ENCODE results near the gene WASL. TPM values are rescaled to one million over a fixed set of nuclear protein-coding genes. Genes with fewer than 3 reads are reported as not detected.
"Not testable (repeated sequence)": the region's sequence is repeated elsewhere in the genome, so short reads cannot be mapped to it uniquely, and the experiment has no call there.

Gene WASL
- polyA plus RNA-seq, 1 donor from 2014 or later = 2.8 TPM

DNA sequence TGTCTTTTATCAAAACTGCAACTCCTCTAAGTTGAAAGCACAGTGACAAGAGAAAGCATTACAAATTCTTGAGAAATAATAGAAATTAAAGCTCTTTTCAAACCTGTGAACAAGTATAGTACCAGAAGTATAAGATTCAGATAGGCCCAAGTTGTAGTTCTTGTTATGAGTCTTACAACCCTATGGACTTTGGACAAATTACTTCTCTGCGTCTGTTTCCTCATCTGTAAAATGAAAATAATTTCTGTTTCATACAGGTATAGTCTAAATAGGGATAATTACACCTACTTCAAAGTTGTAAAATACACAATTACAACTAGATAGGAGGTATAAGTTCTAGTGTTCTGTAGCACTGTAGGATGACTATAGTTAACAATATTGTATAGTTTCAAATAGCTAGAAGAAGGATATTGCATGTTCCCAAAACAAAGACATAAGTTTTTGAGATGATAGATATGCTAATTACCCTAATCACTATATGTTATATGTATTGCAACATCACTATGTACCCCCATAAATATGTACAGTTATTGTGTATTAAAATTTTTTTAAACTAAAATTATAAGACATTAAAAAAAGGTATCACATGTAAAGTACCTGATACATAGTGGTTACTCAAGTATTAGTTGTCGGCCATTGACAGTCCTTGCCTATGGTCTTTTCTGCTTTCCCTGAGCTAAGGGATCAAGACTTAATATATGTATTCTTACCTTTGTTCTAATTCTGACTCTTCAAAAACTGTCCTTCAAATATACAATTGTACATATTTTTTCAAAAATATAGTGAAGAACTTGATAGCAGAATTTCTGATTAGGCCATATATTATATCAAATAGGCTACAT lies 1.8 kb upstream of the WASL start:
- Mint-ChIP-seq H3K27me3 (no peaks in the 10 kb centered on the region), H3K36me3 (no peaks in the 10 kb centered on the region), H3K4me3 (peak overlapping the region in 3 of 4 donors; percentile 9 to 85 (median 58)), H3K4me1 (peaks cover 26 to 47% (median 35%) of the 10 kb centered on the region in 3 donors), H3K27ac (peak overlapping the region in 2 of 3 donors; percentile 53 to 96), H3K9me3 (no peaks in the 10 kb centered on the region)

DNA sequence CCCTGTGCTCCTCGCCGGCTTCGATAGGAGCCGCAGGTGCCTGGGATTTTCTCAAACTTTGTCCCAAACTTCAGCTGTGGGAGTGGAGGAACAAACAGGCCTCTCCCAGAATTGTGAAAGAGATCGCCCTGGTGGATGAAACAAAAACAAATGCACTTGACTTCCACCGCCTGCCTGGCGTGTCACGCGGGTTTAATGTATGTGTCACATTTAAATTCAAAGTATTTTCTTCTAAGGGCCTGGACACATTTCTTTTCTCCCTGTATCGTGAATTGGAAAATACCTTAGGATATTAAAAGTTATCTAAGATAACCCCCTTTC lies 694 bp upstream of the WASL start:
- peak overlapping the region; percentile 96 to 98 (median 96) for H3K27ac Mint-ChIP-seq
- H3K4me3 Mint-ChIP-seq = peak overlapping the region; percentile 85 to 98 (median 96)
- no peaks in the 10 kb centered on the region for H3K27me3 Mint-ChIP-seq
- peaks cover 32 to 57% (median 44%) of the 10 kb centered on the region in 3 donors for H3K4me1 Mint-ChIP-seq
- peaks cover 3% of the 10 kb centered on the region for H3K36me3 Mint-ChIP-seq
- H3K9me3 Mint-ChIP-seq = no peaks in the 10 kb centered on the region

GRCh38 chr7:123748171-123748733 lies 551 bp downstream of the WASL start:
- peaks cover 3% of the 10 kb centered on the region for H3K36me3 Mint-ChIP-seq
- peak overlapping the region; percentile 85 to 98 (median 96) for H3K4me3 Mint-ChIP-seq
- H3K27me3 Mint-ChIP-seq = no peaks in the 10 kb centered on the region
- peak overlapping the region; percentile 33 to 91 (median 89) for H3K27ac Mint-ChIP-seq
- H3K9me3 Mint-ChIP-seq = no peaks in the 10 kb centered on the region
- H3K4me1 Mint-ChIP-seq = peaks cover 36 to 68% (median 48%) of the 10 kb centered on the region in 3 donors

DNA sequence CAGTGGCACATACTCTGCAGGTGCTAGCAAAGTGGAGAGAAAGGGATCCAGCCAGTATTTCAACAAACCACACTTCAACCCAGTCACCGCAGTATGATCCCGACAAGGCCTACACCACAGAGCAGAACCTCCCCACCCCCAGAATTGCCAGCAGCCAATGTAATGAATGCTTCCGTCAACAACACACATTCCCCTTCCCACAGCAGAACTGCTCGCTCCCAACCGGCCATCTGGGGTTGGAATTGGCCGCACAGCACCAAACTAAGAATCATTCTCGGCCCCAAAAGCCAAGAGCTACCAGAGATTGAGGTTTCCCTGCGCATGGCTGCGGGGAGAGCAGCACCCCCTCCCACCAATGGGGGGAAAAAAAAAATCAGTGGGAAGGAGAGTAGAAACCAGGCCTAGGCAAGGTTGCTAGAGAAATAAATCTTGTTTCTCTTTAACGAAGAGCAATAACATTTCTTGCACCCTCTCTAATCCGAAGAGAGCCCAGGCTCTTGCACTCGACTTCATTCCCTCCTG lies 1.1 kb downstream of the WASL start:
- Mint-ChIP-seq H3K4me1 (peaks cover 39 to 71% (median 51%) of the 10 kb centered on the region in 3 donors), H3K27ac (peak overlapping the region; percentile 33 to 91 (median 89))

GRCh38 chr7:123746931-123747488 lies 1.8 kb downstream of the WASL start:
- peaks cover 4% of the 10 kb centered on the region for H3K36me3 Mint-ChIP-seq
- peak overlapping the region in 2 of 3 donors; percentile 33 to 89 for H3K27ac Mint-ChIP-seq
- H3K4me1 Mint-ChIP-seq = peaks cover 42 to 72% (median 51%) of the 10 kb centered on the region in 3 donors
- H3K9me3 Mint-ChIP-seq = no peaks in the 10 kb centered on the region
- peak overlapping the region; percentile 85 to 98 (median 94) for H3K4me3 Mint-ChIP-seq
- no peaks in the 10 kb centered on the region for H3K27me3 Mint-ChIP-seq

More for the DNA sequence above, 1.1 kb downstream of the WASL start:
- Mint-ChIP-seq H3K9me3 (no peaks in the 10 kb centered on the region), H3K36me3 (peaks cover 3% of the 10 kb centered on the region), H3K27me3 (no peaks in the 10 kb centered on the region), H3K4me3 (peak overlapping the region; percentile 85 to 98 (median 94))

GRCh38 chr7:123746055-123746454 lies 2.7 kb downstream of the WASL start:
- H3K9me3 Mint-ChIP-seq = no peaks in the 10 kb centered on the region
- peak overlapping the region in 2 of 3 donors; percentile 10 to 52 for H3K27ac Mint-ChIP-seq
- H3K4me1 Mint-ChIP-seq = peaks cover 42 to 64% (median 49%) of the 10 kb centered on the region in 3 donors
- no peaks in the 10 kb centered on the region for H3K27me3 Mint-ChIP-seq
- peak overlapping the region in 2 of 4 donors; percentile 63 to 85 for H3K4me3 Mint-ChIP-seq
- H3K36me3 Mint-ChIP-seq = peaks cover 4% of the 10 kb centered on the region

DNA sequence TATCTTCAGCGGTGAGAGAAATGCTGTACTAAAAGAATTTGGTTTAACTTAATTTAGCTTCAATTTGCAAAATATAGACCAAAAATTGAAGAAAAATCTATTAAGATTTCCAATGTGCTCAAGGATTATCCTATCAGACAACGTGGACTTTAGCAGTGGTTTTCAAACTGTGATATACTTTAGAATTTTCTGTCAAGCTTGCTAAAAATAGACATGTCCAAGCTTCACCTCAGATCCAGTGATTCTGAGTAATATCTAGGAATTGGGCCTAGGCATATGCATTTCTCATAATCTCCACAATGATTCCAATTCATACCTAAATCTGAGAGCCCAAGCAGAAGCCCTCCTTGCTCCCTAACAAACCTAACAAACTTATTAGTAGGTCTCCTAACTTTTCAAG lies 3.4 kb downstream of the WASL start:
- Mint-ChIP-seq H3K27me3 (no peaks in the 10 kb centered on the region), H3K27ac (peak overlapping the region in 1 of 3 donors; percentile 11), H3K9me3 (no peaks in the 10 kb centered on the region), H3K36me3 (peaks cover 4% of the 10 kb centered on the region), H3K4me1 (peaks cover 42 to 61% (median 47%) of the 10 kb centered on the region in 3 donors), H3K4me3 (peak overlapping the region in 2 of 4 donors; percentile 18 to 45)

- H3K4me3 Mint-ChIP-seq = peak overlapping the region in 1 of 4 donors; percentile 45
- H3K4me1 Mint-ChIP-seq = peaks cover 38 to 54% (median 41%) of the 10 kb centered on the region in 3 donors
- H3K27ac Mint-ChIP-seq = no peak overlapping the region
- H3K27me3 Mint-ChIP-seq = no peaks in the 10 kb centered on the region
- peaks cover 4% of the 10 kb centered on the region for H3K36me3 Mint-ChIP-seq
- no peaks in the 10 kb centered on the region for H3K9me3 Mint-ChIP-seq
These were observed 4.4 kb downstream of the WASL start for GRCh38 chr7:123744416-123744815.

DNA sequence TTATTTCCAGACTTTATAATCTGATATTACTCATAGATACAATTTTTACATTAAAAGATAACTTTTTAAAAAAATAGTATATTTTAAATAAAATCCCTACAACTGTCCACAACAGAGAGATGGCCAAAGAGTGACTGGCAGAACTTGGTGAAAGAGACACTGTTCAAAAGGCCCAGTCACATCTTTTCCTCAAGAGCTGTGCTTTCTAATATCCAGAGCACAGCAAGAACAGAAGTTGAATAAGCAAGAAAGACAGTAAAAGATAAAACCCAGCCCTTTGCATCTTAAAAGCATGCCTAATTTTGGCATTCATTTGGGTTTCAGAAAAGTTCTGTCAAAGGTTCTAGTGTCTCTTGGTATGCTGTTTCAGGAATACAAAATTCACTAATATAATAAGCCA lies 6.9 kb downstream of the WASL start:
- Mint-ChIP-seq H3K27me3 (no peaks in the 10 kb centered on the region), H3K4me3 (no peak overlapping the region), H3K4me1 (peaks cover 28 to 45% (median 37%) of the 10 kb centered on the region in 3 donors), H3K36me3 (peaks cover 6% of the 10 kb centered on the region), H3K9me3 (no peaks in the 10 kb centered on the region), H3K27ac (no peak overlapping the region)

DNA sequence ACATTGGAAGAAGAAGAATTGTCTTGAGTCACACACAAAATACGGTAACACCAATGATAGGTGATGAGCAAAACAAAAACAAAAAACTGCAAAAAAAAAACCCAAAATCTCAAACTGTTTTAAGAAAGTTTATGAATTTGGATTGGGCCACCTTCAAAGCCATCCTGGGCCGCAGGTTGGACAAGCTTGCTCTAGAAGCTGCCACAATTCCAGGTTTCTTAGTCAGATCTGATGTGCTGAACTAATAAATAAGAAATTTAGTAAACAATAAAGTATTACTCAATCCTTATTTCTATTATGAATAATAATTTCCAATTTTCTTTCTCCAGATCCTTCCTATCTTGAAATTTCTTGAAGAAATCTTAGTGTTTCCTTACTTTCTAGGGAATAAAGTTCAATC lies 10.0 kb downstream of the WASL start:
- no peak overlapping the region for H3K27ac Mint-ChIP-seq
- peaks cover 3% of the 10 kb centered on the region for H3K36me3 Mint-ChIP-seq
- no peak overlapping the region for H3K4me3 Mint-ChIP-seq
- H3K27me3 Mint-ChIP-seq = no peaks in the 10 kb centered on the region
- peaks cover 0 to 10% (median 8%) of the 10 kb centered on the region in 3 donors for H3K9me3 Mint-ChIP-seq
- peaks cover 17 to 24% (median 18%) of the 10 kb centered on the region in 3 donors for H3K4me1 Mint-ChIP-seq

- no peak overlapping the region for H3K4me3 Mint-ChIP-seq
- H3K27ac Mint-ChIP-seq = no peak overlapping the region
- H3K36me3 Mint-ChIP-seq = peaks cover 3% of the 10 kb centered on the region
- peaks cover 18 to 20% (median 19%) of the 10 kb centered on the region in 3 donors for H3K4me1 Mint-ChIP-seq
- H3K9me3 Mint-ChIP-seq = peaks cover 0 to 10% (median 8%) of the 10 kb centered on the region in 3 donors
- H3K27me3 Mint-ChIP-seq = no peaks in the 10 kb centered on the region
These were observed 10.4 kb downstream of the WASL start for GRCh38 chr7:123738356-123738755.

DNA sequence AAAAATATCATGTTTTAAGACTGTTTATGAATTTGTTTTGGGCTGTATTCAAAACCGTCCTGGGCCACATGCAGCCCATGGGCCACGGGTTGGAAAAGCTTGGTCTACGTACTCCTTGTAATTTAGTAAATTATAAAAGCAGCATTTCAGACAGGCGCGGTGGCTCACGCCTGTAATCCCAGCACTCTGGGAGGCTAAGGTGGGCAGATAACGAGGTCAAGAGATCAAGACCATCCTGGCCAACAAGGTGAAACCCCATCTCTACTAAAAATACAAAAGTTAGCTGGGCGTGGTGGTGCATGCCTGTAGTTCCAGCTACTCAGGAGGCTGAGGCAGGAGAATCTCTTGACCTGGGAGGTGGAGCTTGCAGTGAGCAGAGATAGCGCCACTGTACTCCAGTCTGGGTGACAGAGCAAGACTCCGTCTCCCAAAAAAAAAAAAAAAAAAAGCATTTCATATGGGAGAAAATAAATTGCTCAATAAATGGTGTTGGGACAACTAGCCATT lies 11.6 kb downstream of the WASL start:
- Mint-ChIP-seq H3K4me3 (peak overlapping the region in 1 of 4 donors; percentile 49), H3K4me1 (peaks cover 18 to 22% (median 21%) of the 10 kb centered on the region in 3 donors), H3K9me3 (peaks cover 2 to 15% (median 8%) of the 10 kb centered on the region in 3 donors)
- not testable (repeated sequence) for H3K27ac Mint-ChIP-seq, H3K27me3 Mint-ChIP-seq, H3K36me3 Mint-ChIP-seq

DNA sequence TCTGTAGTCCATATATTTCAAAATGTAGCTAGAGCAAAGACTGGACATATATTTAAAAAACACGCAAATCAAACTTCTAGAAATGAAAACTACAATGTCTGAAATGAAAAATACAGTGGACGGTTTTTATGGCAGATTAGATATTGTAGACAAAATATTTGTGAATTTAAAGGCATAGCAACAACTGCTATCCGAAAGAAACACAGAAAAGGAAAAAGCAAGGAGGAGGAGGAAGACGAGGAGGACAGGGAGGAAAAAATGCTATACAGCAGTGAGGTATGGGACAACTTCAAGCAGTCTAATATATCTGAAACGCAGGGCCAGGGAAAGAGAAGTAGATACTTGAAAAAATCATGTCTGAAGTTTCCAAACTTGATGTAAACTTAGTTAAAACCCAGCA lies 13.3 kb downstream of the WASL start:
- Mint-ChIP-seq H3K27me3 (no peaks in the 10 kb centered on the region), H3K27ac (peak overlapping the region in 1 of 3 donors; percentile 87), H3K4me1 (peaks cover 17 to 33% (median 28%) of the 10 kb centered on the region in 3 donors), H3K4me3 (peak overlapping the region in 1 of 4 donors; percentile 68), H3K36me3 (peaks cover 10% of the 10 kb centered on the region), H3K9me3 (peaks cover 2 to 15% (median 8%) of the 10 kb centered on the region in 3 donors)

- Mint-ChIP-seq H3K4me1 (peaks cover 18 to 33% (median 28%) of the 10 kb centered on the region in 3 donors), H3K27me3 (no peaks in the 10 kb centered on the region), H3K9me3 (peaks cover 2 to 15% (median 8%) of the 10 kb centered on the region in 3 donors), H3K36me3 (peaks cover 10% of the 10 kb centered on the region), H3K4me3 (peak overlapping the region in 1 of 4 donors; percentile 65), H3K27ac (no peak overlapping the region)
These were observed 14.3 kb downstream of the WASL start for GRCh38 chr7:123734498-123734897.
